IMR-90 (cell line): ENCODE data around the gene BCAS3. TPM values are rescaled to one million over a fixed set of nuclear protein-coding genes. Genes with fewer than 3 reads are reported as not detected.

ENCODE experiments used
- CTCF ChIP-seq: conservative IDR thresholded peaks from 2 replicates; pipeline ENCODE4 v1.5.1; 2012; ENCODE audit warnings: mild to moderate bottlenecking, low read depth, low read length, improper control_type of control experiment
- polyA plus RNA-seq, 3 experiments: library from polyadenylated mRNA; depleted of rRNA; stranded (reverse); fragments of >200 nt; gene quantifications; 2 replicates each; pipeline ENCODE4 v1.2.3, GENCODE V29; 2012; ENCODE audit warnings: low replicate concordance in 1 of 3
- total RNA-seq: library from RNA; depleted of rRNA; stranded (reverse); fragments of >200 nt; gene quantifications from 2 replicates; pipeline ENCODE4 v1.2.3, GENCODE V29; 2012

The BCAS3 gene
- total and polyA plus RNA-seq, 2 of the 4 experiments (the other 2 are of a cell fraction) = 6.3 to 27.1 TPM

- no peak for TF ChIP-seq CTCF
Measured at GRCh38 chr17:61402978-61403800, 725.5 kb downstream of the BCAS3 start (continued).
